ENCODE data around the gene UBAC1. TPM values are rescaled to one million over a fixed set of nuclear protein-coding genes. Genes with fewer than 3 reads are reported as not detected.

The UBAC1 gene
- total and polyA plus RNA-seq, 10 of the 15 experiments (the other 5 are each of a cell fraction or from before 2014, with no cell fraction given), result 16.7 to 54.6 (median 38.5) TPM

- FAIRE-seq, result no peak
- H3K9ac ChIP-seq (ENCODE audit: control insufficient read depth, insufficient read depth, low read length), result no peak overlapping the region
- TF ChIP-seq POU2F2 (IDR thresholded peaks at IDR 0.05; ENCODE audit: borderline replicate concordance, low read depth, low read length) (no peak), LARP7 (IDR thresholded peaks at IDR 0.05) (peak; percentile 20; the same call in 1 of the 2 replicates), CHD4 (IDR thresholded peaks at IDR 0.05) (no peak), SMARCA5 (IDR thresholded peaks at IDR 0.05) (peak; percentile 52; the same call in 1 of the 2 replicates), EP300 (IDR thresholded peaks at IDR 0.05; ENCODE audit: borderline replicate concordance in 1 of 2, control insufficient read depth in 1 of 2, low read depth in 2 of 2, low read length in 2 of 2) (no peak), YY1 (IDR thresholded peaks at IDR 0.05; ENCODE audit: low read depth, low read length) (peak; percentile 50; the same call in 1 of the 2 replicates), ATF7 (IDR thresholded peaks at IDR 0.05; ENCODE audit: low read depth) (no peak), SMC3 (IDR thresholded peaks at IDR 0.05; ENCODE audit: borderline replicate concordance, low read length) (no peak), MAX (IDR thresholded peaks at IDR 0.05; ENCODE audit: low read depth, low read length) (0 out of 2 replicates have a peak, but pooled peaks have one; percentile 9), ZBTB40 (IDR thresholded peaks at IDR 0.05; ENCODE audit: borderline replicate concordance) (no peak), ZBTB33 (IDR thresholded peaks at IDR 0.05) (no peak), NKRF (conservative IDR thresholded peaks at IDR 0.05) (no peak), HDAC2 (IDR thresholded peaks at IDR 0.05) (no peak), BCL3 (IDR thresholded peaks at IDR 0.05; ENCODE audit: borderline replicate concordance, insufficient read depth, low read depth, low read length, poor library complexity, severe bottlenecking) (no peak), IRF4 (IDR thresholded peaks at IDR 0.05; ENCODE audit: low read depth, low read length) (no peak)
Measured at GRCh38 chr9:135907006-135907430, 54.2 kb downstream of the UBAC1 start.

More at GRCh38 chr9:135907006-135907430, 54.2 kb downstream of the UBAC1 start:
- Histone ChIP-seq H4K20me1 (ENCODE audit: control insufficient read depth, insufficient read depth) (no peaks in the 10 kb centered on the region), H3K4me1 (ENCODE audit: control insufficient read depth, insufficient read depth, low read length) (peaks cover 27% of the 10 kb centered on the region), H3K4me3 (peak overlapping the region; percentile 43; the same call in 1 of the 2 replicates), H3K79me2 (ENCODE audit: control insufficient read depth, insufficient read depth, low read length) (peaks cover 56% of the 10 kb centered on the region), H3K27me3 (replicated peaks in 1 of 2; ENCODE audit: control insufficient read depth in 2 of 2, insufficient read depth in 2 of 2, low read length in 1 of 2) (no peaks in the 10 kb centered on the region), H2AFZ (ENCODE audit: control insufficient read depth, low read depth, low read length) (no peak overlapping the region), H3K9me3 (replicated peaks; ENCODE audit: control insufficient read depth, insufficient read depth, low read length) (no peaks in the 10 kb centered on the region; the same call in 2 of the 3 replicates), H3K36me3 (ENCODE audit: control insufficient read depth in 2 of 2, insufficient read depth in 2 of 2, low read length in 1 of 2) (no peaks in the 10 kb centered on the region; a peak in 1 of 4 replicates), H3K27ac (ENCODE audit: control insufficient read depth, insufficient read depth) (no peak overlapping the region), H3K4me2 (ENCODE audit: control insufficient read depth, insufficient read depth) (no peak overlapping the region; the same call in 1 of the 2 replicates)
- no TSS peak for BruUV-seq (replicated peaks)
- ATAC-seq (no peak), DNase-seq (ENCODE audit: low read depth, low spot score) (no peak)
- RAD21 ChIA-PET (ENCODE audit: unreplicated experiment), result no interaction called here
- POLR2A ChIA-PET, result interaction anchor here (1.0 kb wide), 1 partner anchor 10 kb away, joined by 6 read pairs; no protein-coding TSS in a partner anchor
- intact Hi-C loops (cut with micrococcal nuclease; ENCODE audit: unreplicated experiment) (loop anchor here (5.0 kb wide), 2 partner anchors 45 to 55 kb away; partner anchors contain the start of gene UBAC1), in situ Hi-C loops (cut with MboI) (no loop called here)
- CTCF ChIA-PET, result interaction anchor here (1.0 kb wide), 1 partner anchor 8 kb away, joined by 3 read pairs; no protein-coding TSS in a partner anchor
- SMC1A ChIA-PET (ENCODE audit: uncharacterized antibody, unreplicated experiment), result no interaction called here
- WGBS (ENCODE audit: insufficient coverage, insufficient replicate concordance, low lambda C conversion rate, missing lambda C conversion rate), result 3% methylated on average over 24 of the region's 69 CpGs
